ENCODE results near the gene HNRNPL. TPM values are rescaled to one million over a fixed set of nuclear protein-coding genes. Genes with fewer than 3 reads are reported as not detected.
A peak's percentile ranks its signal among the peaks of the same experiment; 100 is the strongest.

HNRNPL gene
- total and polyA plus RNA-seq, 10 of the 15 experiments (the other 5 are each of a cell fraction or from before 2014, with no cell fraction given): 32.5 to 512 (median 306) TPM

DNA sequence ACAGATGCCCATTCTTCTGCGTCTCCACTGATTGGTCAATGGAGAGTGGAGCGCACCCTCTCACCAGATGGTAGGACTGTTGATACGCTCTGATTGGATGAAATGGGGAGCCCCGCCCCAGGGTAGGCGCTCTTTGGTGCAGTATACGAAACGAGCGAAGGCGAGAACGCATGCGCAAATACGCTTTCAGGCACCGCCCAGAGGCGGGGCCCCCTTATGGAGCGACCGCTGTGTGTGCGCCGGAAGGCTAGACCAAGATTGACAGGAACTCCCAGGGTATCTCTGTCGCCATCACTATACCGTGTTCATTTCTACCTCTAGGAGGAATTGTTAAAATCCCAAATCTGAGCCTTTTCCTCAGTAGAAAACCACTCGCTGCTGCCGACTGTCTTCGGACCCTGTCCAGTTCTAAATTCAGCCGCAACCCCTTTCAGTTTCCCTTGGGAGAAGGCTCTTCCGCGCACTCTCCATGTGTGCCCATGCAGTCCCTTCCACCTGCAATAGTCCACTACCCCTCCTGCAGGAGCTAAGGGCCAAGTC is 720 bp upstream of the HNRNPL start (continued):
- peak; percentile 63; the same call in 1 of the 2 replicates for TF ChIP-seq GABPA (IDR thresholded peaks at IDR 0.05; ENCODE audit: low read depth)
- TF ChIP-seq NRF1 (conservative IDR thresholded peaks at IDR 0.05; ENCODE audit: low read depth, low read length): peak; percentile 16; the same call in 1 of the 2 replicates
- no peak for TF ChIP-seq YBX1 (IDR thresholded peaks at IDR 0.05)
- TF ChIP-seq HCFC1 (IDR thresholded peaks at IDR 0.05; ENCODE audit: low read length): peak; percentile 50; the same call in 1 of the 2 replicates
- no peak for TF ChIP-seq POU2F2 (IDR thresholded peaks at IDR 0.05; ENCODE audit: borderline replicate concordance, low read depth, low read length)
- peak; percentile 16 to 32; a peak in 1 of 4 replicates for TF ChIP-seq BHLHE40 (IDR thresholded peaks at IDR 0.05; ENCODE audit: borderline replicate concordance in 1 of 2, low read depth in 2 of 2, low read length in 1 of 2)
- TF ChIP-seq, protein P1, sequence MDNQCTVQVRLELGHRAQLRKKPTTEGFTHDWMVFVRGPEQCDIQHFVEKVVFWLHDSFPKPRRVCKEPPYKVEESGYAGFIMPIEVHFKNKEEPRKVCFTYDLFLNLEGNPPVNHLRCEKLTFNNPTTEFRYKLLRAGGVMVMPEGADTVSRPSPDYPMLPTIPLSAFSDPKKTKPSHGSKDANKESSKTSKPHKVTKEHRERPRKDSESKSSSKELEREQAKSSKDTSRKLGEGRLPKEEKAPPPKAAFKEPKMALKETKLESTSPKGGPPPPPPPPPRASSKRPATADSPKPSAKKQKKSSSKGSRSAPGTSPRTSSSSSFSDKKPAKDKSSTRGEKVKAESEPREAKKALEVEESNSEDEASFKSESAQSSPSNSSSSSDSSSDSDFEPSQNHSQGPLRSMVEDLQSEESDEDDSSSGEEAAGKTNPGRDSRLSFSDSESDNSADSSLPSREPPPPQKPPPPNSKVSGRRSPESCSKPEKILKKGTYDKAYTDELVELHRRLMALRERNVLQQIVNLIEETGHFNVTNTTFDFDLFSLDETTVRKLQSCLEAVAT (IDR thresholded peaks at IDR 0.05): peak; percentile 53; the same call in 1 of the 2 replicates
- no peak for TF ChIP-seq FOXK2 (IDR thresholded peaks at IDR 0.05)
- no peak for TF ChIP-seq RBBP5 (conservative IDR thresholded peaks at IDR 0.05)
- TF ChIP-seq, protein P2, sequence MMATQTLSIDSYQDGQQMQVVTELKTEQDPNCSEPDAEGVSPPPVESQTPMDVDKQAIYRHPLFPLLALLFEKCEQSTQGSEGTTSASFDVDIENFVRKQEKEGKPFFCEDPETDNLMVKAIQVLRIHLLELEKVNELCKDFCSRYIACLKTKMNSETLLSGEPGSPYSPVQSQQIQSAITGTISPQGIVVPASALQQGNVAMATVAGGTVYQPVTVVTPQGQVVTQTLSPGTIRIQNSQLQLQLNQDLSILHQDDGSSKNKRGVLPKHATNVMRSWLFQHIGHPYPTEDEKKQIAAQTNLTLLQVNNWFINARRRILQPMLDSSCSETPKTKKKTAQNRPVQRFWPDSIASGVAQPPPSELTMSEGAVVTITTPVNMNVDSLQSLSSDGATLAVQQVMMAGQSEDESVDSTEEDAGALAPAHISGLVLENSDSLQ (IDR thresholded peaks at IDR 0.05): no peak
- no peak for TF ChIP-seq SMARCA5 (IDR thresholded peaks at IDR 0.05)
- no peak for TF ChIP-seq SUZ12 (IDR thresholded peaks at IDR 0.05; ENCODE audit: unreplicated experiment)
- TF ChIP-seq FOS (IDR thresholded peaks at IDR 0.05; ENCODE audit: borderline replicate concordance, extremely low read depth, insufficient read length): peak; percentile 87
- TF ChIP-seq ASH2L (IDR thresholded peaks at IDR 0.05; ENCODE audit: borderline replicate concordance, low read depth): no peak
- TF ChIP-seq MEF2B (IDR thresholded peaks at IDR 0.05; ENCODE audit: partially characterized antibody, poor library complexity, severe bottlenecking): peak; percentile 41
- peak; percentile 55; the same call in 1 of the 2 replicates for TF ChIP-seq POLR2AphosphoS2 (IDR thresholded peaks at IDR 0.05; ENCODE audit: low read depth, low read length)
- TF ChIP-seq RUNX3 (IDR thresholded peaks at IDR 0.05; ENCODE audit: low read length): peak; percentile 56
- TF ChIP-seq CBX5 (IDR thresholded peaks at IDR 0.05; ENCODE audit: low read depth): no peak
- no peak for TF ChIP-seq HDAC2 (IDR thresholded peaks at IDR 0.05)
- TF ChIP-seq, protein P3, sequence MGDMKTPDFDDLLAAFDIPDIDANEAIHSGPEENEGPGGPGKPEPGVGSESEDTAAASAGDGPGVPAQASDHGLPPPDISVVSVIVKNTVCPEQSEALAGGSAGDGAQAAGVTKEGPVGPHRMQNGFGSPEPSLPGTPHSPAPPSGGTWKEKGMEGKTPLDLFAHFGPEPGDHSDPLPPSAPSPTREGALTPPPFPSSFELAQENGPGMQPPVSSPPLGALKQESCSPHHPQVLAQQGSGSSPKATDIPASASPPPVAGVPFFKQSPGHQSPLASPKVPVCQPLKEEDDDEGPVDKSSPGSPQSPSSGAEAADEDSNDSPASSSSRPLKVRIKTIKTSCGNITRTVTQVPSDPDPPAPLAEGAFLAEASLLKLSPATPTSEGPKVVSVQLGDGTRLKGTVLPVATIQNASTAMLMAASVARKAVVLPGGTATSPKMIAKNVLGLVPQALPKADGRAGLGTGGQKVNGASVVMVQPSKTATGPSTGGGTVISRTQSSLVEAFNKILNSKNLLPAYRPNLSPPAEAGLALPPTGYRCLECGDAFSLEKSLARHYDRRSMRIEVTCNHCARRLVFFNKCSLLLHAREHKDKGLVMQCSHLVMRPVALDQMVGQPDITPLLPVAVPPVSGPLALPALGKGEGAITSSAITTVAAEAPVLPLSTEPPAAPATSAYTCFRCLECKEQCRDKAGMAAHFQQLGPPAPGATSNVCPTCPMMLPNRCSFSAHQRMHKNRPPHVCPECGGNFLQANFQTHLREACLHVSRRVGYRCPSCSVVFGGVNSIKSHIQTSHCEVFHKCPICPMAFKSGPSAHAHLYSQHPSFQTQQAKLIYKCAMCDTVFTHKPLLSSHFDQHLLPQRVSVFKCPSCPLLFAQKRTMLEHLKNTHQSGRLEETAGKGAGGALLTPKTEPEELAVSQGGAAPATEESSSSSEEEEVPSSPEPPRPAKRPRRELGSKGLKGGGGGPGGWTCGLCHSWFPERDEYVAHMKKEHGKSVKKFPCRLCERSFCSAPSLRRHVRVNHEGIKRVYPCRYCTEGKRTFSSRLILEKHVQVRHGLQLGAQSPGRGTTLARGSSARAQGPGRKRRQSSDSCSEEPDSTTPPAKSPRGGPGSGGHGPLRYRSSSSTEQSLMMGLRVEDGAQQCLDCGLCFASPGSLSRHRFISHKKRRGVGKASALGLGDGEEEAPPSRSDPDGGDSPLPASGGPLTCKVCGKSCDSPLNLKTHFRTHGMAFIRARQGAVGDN (IDR thresholded peaks at IDR 0.05): no peak
